Measurements from ENCODE around the gene TAF4B.

DNA sequence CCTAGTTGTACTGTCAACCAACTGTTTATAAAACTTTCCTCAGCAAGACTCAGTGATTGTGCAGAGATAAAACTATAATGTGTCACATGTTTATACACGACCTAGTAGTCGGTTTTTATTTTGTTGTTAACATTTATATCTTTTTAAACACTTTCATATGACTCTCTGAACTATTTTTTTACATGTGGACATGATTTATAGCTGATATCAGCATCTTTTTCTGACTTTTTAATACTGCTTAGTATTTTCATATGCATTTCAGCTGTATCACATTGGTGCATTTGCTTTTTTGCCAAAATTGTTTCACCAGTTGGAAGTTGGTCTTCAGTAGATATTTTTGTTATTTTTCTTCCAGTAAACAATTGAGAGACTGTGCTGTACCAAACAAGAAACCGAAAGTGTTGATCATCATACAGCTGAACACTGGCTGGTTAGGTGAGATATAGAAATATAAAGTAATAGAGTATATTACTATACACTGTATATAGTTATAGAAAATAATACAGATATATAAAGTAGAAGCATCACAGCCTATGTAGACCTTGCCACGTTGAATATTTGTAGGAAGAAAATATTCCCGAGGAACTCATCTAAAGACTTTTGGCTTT is 167.9 kb downstream of the TAF4B start:
- TF ChIP-seq, protein P1, sequence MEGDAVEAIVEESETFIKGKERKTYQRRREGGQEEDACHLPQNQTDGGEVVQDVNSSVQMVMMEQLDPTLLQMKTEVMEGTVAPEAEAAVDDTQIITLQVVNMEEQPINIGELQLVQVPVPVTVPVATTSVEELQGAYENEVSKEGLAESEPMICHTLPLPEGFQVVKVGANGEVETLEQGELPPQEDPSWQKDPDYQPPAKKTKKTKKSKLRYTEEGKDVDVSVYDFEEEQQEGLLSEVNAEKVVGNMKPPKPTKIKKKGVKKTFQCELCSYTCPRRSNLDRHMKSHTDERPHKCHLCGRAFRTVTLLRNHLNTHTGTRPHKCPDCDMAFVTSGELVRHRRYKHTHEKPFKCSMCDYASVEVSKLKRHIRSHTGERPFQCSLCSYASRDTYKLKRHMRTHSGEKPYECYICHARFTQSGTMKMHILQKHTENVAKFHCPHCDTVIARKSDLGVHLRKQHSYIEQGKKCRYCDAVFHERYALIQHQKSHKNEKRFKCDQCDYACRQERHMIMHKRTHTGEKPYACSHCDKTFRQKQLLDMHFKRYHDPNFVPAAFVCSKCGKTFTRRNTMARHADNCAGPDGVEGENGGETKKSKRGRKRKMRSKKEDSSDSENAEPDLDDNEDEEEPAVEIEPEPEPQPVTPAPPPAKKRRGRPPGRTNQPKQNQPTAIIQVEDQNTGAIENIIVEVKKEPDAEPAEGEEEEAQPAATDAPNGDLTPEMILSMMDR (IDR thresholded peaks at IDR 0.05): no peak
- TF ChIP-seq EP300 (IDR thresholded peaks at IDR 0.05) (no peak), POLR2A (IDR thresholded peaks at IDR 0.05; ENCODE audit: low read depth) (no peak)
